ENCODE results near the gene ERBB4.
"Not testable (repeated sequence)": the region's sequence is repeated elsewhere in the genome, so short reads cannot be mapped to it uniquely, and the experiment has no call there.

ERBB4 gene

DNA sequence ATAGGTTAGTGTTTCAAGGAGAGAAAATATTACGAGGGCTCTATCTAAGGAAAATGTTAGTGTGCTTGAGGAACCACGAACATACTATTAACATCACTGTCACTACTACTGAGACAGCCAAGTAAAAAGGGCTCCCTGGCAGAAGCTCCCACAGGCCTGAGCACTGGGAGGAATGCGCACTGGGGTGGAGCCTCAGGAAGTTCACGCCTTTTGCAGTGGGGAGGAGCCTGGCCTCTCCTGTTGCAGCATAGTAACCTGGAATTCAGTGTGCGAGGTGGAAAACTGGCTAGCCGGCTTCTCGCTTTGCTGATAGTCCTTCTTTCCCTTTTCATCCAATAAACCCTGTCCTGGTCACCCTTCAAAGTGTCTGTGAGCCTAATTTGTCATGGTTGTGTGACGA, 250.3 kb downstream of the ERBB4 start:
- no peak for DNase-seq

DNA sequence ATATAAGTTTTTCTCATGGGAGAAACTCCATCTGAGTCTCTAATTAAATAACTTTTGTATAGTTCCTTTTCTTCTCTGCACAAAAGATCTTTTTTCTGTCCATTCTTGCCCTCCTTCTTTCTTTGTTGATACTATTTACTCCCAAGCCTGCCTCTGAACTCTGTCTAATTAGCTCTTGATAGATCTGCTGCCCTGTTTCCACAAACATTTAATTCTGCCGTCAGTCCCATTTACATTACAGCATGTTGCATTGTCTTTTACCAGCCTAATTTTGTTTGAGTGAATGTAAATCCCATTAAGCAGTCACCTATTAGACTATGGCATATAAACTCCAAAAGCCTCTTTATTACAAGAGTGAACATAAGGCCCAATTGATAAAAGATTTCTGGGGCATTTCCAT, 254.4 kb downstream of the ERBB4 start:
- no peak for DNase-seq

DNA sequence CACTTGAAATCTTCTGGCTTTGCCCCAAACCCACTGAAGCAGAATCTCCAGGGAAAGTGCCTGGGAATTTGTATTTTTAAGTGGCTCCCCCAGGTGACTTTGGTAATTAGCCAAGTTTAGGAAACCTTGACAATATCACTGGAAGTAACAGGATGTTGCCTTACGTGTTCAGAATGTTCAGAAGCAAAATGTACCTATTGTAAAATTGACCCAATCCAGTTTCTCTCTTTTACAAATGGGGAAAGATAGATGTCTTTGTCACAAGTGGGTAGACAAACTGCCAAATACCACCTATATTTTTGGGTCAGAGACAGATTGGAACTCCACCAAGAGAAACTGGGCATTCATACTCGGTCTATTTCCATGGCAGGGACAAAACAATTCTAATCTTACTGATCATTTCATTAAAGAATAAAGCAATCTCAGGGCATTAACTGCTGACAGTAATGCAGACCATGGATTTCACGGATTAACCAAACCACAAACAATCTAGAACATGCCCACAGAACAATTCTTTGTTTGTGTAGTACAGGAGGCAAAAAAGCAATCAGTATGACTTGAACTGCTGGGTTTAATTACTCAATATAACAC, 255.8 kb downstream of the ERBB4 start:
- no peak for DNase-seq

DNA sequence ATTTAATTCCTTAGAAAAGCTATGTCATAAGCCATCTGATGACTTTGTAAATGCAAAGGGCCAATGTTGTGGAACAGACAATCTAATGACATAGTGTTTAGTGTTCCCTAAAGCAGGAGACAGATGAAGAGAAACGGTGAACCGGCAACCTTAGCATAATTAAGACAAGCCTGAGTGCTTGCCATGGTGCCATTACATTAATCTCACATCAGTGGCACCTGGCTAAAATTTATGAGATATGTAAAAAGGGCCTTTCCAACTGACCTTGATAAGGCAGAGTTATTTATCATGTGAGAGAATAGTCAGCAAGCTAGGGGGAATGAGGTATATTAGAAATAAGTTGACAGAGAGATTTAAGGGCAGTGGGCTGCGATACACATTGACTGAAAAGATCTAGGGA, 261.8 kb downstream of the ERBB4 start:
- no peak for DNase-seq

DNA sequence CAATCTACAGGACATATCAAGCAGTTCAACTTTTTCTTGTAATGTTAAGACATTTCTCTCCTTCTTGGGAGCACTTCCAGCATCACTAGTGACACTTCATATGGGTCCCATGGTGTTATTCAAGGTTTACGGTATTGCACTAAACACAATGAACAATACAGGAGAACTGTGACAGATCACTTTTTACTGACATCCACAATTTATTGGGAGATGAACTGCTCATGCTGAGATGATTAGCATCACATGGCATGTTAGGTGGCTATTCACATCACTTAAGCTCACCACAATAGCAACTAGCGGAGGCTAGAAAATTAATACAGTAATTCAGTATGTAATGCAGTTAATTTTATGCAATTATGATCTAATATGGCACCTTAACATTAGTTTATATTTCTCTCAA, 264.4 kb downstream of the ERBB4 start:
- no peak for DNase-seq

DNA sequence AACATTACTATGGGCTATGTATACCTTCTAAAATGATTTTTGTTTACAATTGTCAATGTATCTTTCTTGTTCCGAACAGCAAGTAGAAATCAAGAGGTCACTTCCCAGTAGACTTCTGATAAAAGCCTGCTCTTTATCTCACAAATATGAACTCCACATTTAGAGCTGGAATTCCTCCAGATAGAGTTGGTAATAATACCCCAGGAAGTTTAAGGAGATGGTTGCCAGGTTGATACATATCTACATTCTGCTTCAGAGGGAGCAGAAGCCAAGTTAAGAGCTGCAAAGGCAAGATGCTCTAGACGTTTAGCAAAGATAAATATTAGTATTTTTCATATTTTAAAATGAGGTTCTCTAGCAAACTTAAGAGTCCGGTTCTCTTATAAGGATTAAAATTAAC, 267.0 kb downstream of the ERBB4 start:
- no peak for DNase-seq

DNA sequence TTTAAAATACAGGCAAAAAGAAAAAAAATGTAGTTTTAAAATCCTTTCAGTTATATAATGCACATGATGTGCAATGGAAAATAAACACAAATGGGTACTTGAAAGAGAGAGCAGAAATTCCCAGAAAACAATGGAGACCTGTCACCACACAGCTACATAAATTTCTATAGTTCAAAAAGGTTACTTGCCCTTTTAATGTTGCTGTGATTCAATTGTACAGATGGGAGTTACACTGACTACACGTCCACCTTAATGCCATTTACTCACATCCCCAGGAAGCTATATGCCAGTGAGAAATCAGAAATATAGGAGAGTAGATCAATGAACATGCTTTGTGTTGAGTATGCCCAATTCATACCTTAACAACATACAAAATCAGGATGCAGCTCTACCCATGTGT, 269.6 kb downstream of the ERBB4 start:
- DNase-seq: no peak

DNA sequence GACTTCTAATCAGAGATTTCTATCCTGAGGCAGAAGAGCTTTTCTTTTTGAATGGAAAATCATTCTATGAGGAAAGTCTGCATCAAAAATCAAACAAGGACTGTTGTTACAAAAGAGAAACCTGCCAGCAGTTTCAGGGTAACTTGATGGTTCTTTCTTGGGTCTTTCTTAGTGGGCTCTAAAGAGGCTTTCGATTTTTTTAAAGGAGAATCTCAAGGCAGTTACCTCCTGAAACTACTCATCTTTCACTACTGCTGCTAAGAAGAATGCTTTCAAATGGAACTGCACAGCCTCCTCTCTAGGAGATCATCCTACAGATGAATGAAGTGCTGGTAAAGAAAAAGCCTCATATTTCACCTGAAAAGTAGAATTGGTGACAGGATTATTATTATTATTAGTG, 272.3 kb downstream of the ERBB4 start:
- DNase-seq: no peak

DNA sequence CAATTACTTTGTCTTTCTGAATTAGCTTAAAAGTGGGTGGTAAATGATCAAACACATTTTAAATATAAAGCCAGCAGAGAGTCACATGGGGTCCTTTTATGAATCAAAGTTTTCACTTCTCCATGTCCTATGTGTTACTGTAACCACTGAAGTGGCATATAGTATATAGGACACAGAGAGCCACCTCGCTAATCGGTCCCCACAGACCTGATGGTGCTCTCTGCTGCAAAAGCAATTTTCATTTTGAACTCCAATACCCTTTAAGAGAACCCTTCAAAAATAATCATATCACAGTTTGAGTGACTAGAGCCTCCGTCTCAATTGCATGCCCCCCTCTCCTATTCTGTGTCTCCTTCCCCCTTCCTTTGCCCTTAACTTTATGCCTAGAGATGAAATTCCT, 272.8 kb downstream of the ERBB4 start:
- no peak for DNase-seq

DNA sequence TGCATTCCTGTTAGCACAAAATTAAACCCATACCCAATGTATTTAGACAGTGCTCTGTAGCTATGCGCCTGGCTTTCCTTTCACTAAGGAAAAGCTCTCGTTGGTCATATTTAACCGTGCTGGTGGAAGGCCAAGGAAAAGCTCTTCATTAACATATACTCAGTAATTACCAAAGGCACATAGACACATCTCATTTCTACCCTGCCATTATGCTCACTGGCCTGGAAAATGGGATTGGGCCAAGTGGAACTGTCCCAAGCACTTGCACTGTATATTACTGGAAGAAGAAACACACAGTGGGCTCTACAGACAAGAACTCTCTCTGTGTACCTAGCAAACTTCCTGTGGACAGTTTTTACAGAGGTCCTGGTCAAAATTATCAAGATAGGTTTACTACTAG, 274.4 kb downstream of the ERBB4 start:
- DNase-seq: no peak

DNA sequence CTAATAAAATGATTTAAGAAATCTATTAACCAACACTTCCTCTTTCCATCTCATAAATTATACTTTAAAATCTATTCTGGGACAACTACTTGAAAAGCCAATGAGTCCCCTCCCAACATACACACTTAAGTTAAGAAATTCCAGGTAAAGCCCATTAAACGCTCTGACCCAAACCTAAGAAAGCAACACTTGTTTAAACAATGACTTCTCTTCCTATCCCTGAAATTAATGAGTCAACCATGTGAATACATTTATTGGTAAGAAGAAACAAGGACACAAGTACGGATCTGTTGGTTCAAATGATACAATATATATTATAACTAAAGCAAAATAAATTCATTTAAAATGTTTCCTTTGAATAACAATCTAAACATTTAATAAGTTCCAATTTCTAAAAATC, 279.4 kb downstream of the ERBB4 start:
- no peak for DNase-seq

DNA sequence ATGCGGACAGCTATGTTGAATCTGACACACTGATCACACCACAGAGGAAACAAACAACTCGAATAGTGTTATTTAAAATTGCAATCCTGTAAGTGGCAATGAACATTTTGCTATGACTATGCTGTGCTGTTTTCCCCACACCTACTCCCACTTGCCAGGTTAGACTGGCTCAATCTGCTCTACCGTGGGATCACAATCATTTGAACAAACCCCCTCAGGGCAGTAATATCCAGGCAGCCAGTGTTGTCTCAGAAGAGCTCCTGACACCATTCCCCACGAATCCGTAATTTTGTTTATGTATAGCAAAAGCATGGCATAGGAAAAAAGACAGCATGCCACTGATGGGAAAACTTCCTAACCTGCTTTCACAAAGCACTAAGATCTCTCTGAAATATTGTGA, 284.3 kb downstream of the ERBB4 start:
- no peak for DNase-seq

DNA sequence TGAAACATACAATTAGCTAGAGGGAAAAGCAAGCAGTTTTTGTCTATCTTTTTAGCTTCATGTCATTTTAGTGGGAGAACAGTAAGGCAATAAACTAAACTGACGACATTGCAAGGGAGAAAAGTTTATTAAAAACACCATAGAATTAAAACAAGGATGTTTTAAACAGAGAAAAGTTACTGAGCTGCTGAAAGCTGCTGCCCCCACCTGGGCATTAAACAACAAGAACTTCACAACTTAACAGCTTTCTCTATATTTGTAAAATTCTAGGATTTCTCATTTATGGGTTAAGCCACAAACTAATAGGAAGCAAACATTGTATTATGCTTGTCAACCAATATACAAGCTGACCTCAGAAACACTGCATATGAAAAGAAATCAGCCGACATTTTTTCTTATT, 289.2 kb downstream of the ERBB4 start:
- no peak for DNase-seq

DNA sequence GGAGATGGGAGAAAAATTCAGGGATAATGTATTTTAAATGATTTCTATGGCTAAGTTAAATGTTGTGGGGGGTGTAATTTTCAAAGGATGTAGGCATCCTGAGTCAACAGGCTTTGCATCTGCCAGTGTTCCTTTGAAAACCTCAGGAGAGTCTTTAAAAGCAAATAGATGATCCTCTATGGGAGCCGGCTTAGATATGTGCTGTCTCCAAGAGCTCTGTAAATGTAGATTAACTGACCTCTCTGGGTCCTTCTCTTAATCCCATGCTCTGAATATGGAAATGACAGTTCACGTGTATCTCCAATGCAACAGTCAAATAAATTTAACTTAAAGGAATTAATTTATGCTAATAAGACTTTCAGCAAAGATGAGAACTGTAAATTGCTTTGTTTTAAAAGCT, 292.7 kb downstream of the ERBB4 start:
- no peak for DNase-seq

DNA sequence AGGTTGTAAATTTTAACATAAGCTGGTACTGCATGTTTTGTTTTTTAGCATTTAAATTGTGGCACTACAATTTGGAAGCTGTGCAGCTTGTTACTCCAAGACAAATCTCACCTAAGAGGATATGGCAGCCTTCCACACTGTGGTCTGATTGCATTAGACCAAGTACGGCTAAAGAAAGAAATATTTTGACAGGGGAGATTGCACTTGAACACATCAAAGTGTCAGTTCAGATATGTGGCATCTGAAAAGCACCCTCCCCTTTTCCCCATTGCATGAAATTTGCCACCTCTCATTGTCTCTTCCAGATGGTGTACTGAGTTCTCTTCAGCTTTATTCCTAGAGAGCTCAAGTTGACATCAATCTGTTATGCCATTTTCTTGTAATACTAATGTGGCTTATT, 295.9 kb downstream of the ERBB4 start:
- DNase-seq: no peak

DNA sequence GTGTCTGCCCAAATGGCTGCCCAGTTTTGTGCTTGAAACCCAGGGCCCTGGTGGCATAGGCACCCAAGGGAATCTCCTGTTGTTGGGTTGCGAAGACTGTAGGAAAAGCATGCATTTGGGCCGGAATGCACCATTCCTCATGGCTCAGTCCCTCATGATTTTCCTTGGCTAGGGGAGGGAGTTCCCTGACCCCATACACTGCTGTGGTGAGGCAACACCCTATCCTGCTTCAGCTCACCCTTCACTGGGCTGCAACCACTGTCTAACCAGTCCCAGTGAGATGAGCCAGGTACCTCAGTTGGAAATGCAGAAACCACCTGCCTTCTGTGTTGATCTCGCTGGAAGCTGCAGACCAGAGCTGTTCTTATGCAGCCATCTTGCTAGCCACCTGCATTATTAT, 300.4 kb downstream of the ERBB4 start:
- not testable (repeated sequence) for DNase-seq

DNA sequence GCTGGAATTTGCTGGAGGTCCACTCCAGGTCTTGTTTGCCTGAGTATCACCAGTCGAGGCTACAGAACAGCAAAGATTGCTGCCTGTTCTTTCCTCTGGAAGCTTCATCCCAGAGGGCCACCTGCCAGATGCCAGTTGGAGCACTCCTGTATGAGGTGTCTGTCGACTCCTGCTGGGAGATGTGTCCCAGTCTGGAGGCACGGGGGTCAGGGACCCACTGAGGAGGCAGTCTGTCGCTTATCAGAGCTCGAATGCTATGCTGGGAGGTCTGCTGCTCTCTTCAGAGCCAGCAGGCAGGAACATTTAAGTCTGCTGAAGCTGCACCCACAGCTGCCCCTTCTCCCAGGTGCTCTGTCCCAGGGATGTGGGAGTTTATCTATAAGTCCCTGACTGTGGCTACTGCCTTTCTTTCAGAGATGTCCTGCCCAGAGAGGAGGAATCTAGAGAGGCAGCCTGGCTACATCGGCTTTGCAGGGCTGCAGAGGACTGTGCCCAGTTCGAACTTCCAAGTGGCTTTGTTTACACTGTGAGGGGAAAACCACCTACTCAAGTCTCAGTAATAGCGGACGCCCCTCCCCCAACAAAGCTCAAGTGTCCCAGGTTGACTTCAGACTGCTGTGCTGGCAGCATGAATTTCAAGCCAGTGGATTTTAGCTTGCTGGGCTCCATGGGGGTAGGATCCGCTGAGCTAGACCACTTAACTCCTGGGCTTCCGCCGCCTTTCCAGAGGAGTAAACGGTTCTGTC, 301.1 kb downstream of the ERBB4 start:
- no peak for DNase-seq

DNA sequence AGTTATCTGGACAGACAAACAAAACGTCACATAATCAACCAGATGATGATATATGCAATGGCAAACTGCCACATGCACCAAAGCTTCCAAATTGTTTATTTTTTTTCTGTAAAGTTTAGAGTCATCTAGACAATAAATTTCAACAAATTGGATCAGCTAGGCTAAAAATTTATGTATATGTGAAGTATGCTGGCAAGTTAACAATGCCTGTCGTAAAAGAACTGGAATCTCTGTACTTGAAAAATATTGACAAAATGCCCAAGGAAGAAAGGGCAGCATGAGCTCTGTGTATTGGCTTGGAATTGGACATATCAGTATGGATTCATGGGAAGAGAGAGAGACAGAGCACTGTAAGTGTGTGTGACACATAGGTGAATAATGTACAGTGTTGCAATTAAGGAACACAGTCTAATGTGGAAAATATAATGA, 309.8 kb downstream of the ERBB4 start:
- DNase-seq: no peak

DNA sequence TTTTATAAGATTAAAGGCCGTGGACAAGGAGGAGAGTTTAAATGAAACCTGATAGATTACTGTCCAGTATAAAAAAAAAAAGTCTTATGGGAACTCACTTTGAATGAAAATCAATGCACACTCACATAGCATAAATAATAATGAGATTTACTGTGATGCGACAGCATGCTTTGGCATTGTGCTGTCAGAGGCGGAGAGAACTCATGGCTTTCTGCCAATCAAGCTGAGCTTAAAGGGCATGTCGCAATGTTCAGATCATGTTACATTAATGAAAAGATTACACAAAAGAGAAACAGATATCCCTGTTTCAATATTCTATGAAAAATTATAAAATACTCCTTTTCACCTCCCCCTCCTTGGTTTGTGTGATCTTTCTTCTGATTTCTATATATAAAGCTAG, 310.8 kb downstream of the ERBB4 start:
- DNase-seq: no peak

DNA sequence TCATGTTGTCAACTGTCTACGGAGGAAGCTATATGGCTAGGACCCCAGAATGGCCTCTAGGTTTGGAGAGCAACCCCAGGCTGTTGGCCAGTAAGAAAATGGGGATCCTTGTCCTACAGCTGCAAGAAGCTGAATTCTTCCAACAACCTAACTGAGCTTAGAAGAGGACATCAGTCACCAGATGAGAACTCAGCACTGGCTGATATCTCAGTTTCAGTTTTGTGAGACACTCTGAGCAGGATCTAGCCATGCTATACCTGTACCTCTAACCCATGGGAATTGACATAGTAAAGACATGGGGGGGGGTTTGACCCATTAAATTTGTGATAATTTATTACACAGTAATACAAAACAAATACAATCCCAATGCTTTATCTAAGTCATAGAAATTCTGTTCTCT, 312.5 kb downstream of the ERBB4 start:
- no peak for DNase-seq

DNA sequence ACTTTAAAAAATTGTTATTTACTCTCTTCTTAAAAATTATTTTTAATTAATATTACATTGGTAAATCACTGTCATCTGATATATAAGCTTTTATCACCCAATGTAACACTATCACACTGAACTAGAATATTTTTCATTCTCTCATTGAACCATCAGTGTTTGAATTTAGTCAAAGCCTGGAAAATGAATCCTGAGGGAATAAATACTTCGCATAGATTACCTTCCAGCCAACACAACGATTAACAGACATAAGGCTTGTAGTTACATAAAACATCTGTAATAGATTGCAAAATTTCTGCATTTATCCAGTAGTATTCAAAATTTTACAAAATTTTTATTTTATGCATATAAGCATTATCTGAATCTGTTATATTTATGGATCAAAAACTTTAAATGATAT, 314.9 kb downstream of the ERBB4 start:
- DNase-seq: no peak

DNA sequence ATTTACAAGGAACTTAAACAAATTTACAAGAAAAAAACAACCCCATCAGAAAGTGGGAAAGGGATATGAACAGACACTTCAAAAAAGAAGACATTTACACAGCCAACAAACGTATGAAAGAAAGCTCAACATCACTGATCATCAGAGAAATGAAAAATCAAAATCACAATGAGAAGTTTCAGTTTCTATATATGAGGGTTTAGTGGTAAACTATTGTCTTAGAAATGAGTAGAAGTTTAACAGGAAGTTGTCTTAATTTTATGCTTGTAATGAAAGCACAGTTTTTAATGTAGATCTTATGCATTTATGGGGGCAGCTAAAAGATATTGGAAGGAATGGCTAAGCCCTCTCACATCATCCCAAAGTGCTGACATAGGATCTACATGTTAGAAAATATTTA, 325.4 kb downstream of the ERBB4 start:
- no peak for DNase-seq

DNA sequence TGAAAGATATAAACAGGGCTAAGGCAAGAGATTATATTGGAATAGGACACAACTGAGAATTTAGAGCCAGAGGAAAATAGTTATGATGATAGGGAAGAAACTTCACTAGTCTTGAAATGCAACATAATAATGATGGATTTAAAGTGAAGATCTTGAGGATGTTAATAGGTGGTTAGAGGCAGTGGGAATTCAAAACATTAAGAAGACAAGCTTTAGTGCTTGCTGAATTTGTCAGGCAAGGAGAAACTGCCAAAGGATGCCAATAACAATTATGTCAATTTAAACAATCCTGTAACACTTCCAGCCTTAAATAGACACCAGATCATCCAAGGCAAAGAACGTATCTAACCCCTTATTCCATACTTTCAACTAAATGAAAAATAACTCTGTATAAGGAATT, 330.1 kb downstream of the ERBB4 start:
- DNase-seq: no peak

DNA sequence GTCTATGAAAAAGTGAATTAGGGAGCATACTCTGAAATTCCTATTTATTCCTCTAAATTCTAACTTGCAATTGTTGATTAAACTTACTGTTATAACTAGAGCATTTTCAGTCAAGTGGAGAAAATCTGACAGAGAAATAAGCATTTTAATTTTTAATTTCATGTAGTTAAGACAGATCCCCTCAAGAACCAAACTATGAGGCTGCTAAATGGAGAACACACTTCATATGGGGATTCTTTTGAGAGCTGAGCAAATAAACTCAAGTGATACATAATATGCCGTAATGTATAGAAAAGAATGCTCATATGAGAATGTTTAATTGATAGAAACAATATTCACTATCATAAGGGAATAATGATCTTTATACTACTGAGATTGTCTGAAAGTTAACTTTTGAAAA, 340.8 kb downstream of the ERBB4 start:
- DNase-seq: no peak

DNA sequence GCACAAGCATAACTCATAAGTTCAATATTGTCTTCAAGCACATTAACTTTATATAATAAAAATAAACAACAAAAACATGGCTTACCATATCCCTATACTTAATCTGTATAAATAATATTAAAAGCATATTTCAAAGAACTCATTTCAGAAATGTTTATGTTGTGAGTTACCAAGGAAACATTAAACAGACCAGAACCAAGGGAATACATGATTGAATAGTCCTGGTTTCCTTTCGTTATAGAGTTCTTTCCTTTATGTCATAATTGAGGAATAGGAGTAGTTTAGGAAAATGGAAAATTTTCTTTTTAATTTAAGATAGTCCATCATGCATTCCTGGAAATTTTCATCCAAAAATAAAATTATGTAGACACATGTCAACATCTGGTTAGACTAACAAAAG, 343.0 kb downstream of the ERBB4 start:
- DNase-seq: no peak

All from CD4-positive, alpha-beta T cell treated with Interleukin-17A for 4 hours (primary cell).